WERI-Rb-1 (cell line): ENCODE data around the gene CDC42BPG.

Experiments
- DNase-seq: peaks from one replicate; pipeline ENCODE4 v3.0.0-alpha.2; 2020
- H3K27ac ChIP-seq: fragments of 250-450 bp; sonication (Bioruptor Pico); 2 replicates; pipeline ENCODE4 v1.5.1; 2020; ENCODE audit warnings: mild to moderate bottlenecking, moderate library complexity
- H3K27me3 ChIP-seq: fragments of 250-450 bp; sonication (Bioruptor Pico); 2 replicates; pipeline ENCODE4 v1.5.1; 2021; ENCODE audit warnings: mild to moderate bottlenecking, low read depth, moderate library complexity; ENCODE audit not compliant: insufficient read depth, severe bottlenecking
- H3K36me3 ChIP-seq: fragments of 250-450 bp; sonication (Bioruptor Pico); 2 replicates; pipeline ENCODE4 v1.5.1; 2020; ENCODE audit warnings: mild to moderate bottlenecking, moderate library complexity
- H3K4me3 ChIP-seq: 2 replicates; pipeline ENCODE4 v1.5.1; 2011; ENCODE audit warnings: low read depth, mild to moderate bottlenecking, control low read depth, low read length
- H3K9me3 ChIP-seq: fragments of 250-450 bp; sonication (Bioruptor Pico); 2 replicates; pipeline ENCODE4 v1.5.1; 2021; ENCODE audit warnings: mild to moderate bottlenecking, moderate library complexity; ENCODE audit not compliant: severe bottlenecking
- CTCF ChIP-seq: IDR thresholded peaks from 2 replicates; pipeline ENCODE4 v1.5.1; 2011; ENCODE audit warnings: low read depth, mild to moderate bottlenecking, control low read depth, inconsistent platforms, low read length

CDC42BPG gene

DNA sequence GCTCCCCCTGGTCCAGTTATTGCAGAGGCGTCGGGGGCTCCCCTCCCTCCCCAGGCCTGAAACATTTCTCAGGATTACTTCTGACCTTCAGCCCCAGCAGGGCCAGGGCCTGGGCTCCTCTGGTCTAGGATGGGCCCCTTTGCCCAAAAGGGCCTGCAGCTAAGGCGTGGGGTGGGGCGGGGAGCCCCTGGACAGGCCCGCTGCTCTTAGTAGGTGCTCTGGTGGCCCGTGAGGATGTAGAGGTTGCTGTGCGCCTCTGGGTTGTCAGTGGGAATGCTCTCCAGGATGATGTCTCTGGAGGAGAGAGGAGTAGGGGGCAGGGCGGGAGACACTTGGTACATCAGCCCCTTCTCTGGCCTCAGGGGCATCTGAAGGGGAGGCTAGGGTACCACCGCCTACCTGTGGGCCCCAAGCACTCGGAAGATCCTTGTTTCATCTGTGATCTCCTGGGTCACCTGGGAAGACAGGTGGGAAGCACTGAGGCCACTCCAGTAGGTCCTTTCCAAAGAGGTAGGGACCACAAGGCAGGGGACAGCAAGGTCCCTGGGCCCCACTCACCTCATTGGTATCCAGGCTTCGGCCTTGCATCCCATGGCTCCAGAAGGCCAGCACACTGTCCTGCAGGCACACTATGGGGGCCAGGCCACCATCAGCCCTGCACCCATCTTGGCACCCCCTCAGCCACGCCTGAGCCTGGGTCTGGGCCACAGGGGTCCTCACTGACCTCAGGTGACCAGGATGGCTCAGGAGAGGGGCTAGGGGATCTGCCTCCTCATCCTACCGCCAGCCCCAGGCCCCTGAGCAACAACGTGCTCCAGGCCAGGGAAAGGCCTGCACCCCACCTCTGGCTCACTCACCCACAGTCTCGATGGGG lies 54.9 kb downstream of the CDC42BPG start:
- TF ChIP-seq CTCF = no peak

DNA sequence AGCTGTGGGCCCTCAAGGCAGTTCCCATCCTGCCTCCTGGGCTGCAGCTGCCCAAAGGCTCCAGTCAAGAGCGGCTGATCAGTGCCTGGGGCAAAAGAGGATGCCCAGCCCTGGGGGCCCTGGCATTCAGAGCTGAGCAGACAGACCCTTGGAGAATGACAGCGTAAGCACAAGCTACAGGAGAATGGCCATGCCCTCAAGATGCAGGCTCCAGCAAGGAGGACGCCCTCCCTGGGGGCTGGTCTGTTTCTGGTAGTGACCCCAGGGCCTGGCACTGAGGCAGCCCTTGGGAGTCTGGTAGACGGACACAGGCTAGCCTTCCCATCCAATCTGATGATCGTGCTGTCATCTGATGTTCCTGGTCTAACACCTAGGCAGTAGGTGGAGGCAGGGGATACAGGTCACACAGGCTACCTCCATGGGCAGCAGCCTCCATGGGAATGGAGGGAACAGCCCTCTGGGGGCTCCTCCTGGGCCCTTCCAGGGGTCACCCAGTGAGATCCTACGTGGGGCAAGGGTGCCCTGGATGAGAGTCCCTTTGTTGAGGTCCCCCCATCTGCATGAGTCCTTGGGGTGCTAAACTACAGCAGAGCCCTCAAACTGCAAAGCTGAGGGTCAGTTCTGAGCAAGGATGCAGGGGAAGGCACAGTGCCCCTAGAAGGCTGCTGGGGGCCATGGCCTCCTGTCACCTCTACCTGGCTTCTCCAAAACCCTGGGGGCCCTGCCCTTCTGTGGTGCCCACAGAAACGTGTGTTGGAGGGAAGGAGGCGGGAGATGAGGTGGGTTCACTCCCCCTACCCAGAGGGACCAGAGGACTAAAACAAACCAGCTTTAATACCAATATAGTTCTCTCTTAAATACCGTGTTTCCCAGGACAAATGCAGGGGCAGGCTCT lies 55.9 kb downstream of the CDC42BPG start:
- H3K9me3 ChIP-seq = no peaks in the 10 kb centered on the region
- DNase-seq = no peak
- H3K36me3 ChIP-seq = peaks cover 8% of the 10 kb centered on the region
- H3K4me3 ChIP-seq = no peak overlapping the region
- TF ChIP-seq CTCF = no peak
- no peak overlapping the region for H3K27ac ChIP-seq
- H3K27me3 ChIP-seq = no peaks in the 10 kb centered on the region

More for the DNA sequence above, 54.9 kb downstream of the CDC42BPG start:
- no peak for DNase-seq
- Histone ChIP-seq H3K36me3 (peaks cover 8% of the 10 kb centered on the region), H3K4me3 (no peak overlapping the region), H3K9me3 (no peaks in the 10 kb centered on the region), H3K27me3 (no peaks in the 10 kb centered on the region), H3K27ac (no peak overlapping the region)

DNA sequence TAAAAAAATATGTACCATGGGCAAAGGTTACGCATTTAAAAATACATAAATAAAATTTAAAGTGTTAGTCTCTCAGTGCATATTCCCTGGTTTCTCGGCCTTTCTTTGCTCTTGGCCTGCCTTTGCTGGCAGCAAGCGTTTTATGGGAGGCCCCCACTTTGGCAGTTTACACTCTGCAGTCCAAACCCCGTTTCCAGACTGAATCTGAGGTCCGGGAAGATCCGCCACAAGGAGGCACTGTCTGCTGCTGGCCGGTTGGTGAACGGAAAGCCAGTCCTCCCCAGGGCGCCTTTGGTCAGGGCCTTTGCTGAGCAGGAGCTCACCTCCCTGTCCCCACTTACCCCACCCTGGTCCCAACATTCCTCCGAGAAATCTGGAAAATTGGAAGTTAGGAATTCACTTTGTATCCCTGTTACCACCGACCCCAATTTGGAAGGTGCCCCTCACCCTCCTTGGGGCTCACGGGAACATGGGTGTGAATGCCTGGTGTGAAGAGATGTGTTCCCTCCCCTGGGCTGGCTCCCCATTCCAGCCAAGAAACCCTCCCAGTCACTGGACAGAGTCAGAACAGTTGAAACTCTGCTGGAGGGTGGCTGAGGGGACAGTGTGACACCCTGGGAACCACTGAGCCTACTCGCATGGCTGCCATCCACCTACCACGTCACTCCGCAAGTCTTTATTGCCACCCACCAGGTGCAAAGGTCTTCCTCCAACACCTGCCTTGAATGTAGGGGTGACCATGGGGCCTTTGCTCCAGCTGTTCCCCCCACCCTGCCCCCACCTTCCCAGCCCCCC lies 56.7 kb downstream of the CDC42BPG start:
- H3K4me3 ChIP-seq = no peak overlapping the region
- TF ChIP-seq CTCF = peak; percentile 93
- peaks cover 8% of the 10 kb centered on the region for H3K36me3 ChIP-seq
- peak; percentile 76 for DNase-seq
- no peaks in the 10 kb centered on the region for H3K9me3 ChIP-seq
- no peaks in the 10 kb centered on the region for H3K27me3 ChIP-seq
- no peak overlapping the region for H3K27ac ChIP-seq

DNA sequence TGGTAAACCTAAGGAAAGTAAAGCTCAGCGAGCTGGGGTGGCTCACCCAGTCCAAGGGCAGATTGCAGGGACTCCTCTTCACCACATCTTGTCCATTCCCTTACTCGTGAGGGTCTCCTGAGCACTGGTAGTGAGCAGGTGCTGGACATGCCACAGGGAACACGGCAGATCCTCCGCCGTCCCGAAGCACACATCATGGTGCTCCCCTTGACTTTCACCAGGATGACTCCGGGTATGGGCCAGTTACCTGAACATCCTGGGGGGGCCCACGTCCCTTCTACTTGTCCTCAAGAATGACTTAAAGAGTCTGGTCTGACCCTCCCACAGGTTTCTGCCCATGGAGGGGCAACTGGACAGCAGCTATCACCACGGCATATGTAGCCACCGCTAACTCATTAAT lies 58.1 kb downstream of the CDC42BPG start:
- Histone ChIP-seq H3K27me3 (no peaks in the 10 kb centered on the region), H3K9me3 (no peaks in the 10 kb centered on the region), H3K36me3 (peaks cover 8% of the 10 kb centered on the region), H3K4me3 (no peak overlapping the region), H3K27ac (no peak overlapping the region)
- DNase-seq = no peak
- TF ChIP-seq CTCF = no peak

DNA sequence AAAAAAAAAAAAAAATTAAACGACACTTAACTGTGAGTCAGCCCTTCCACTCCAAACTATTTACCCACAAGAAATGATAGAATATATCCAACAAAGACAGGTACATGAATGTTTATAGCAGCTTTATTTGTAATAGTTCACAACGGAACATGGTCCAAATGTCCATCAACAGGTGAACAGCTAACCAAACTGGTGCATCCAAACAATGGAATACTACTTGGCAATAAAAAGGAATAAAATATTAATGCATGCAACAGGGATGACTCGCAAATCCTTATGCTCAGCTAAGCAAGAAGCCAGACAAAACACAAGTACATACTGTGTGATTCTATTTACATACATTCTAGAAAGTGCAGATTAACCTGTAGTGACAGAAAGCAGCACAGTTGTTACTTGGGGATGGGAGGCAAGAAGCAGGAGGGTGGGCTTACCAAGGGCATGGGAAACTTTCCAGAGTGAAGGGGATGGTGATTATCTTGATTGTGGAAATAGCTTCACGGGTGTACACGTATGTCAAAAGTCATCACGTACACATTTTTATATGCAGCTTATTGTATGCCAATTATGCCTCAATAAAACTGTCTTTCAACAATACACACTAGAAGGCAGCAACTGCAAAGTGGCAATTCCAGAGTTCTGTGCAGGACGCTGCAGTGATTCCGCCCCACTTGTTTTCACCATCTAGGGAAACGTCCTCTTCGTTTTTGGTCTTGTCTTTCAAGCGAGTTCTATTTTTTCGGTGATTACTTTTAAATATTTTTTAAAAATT lies 59.5 kb downstream of the CDC42BPG start:
- H3K27me3 ChIP-seq = no peaks in the 10 kb centered on the region
- H3K4me3 ChIP-seq = no peak overlapping the region
- H3K36me3 ChIP-seq = peaks cover 19% of the 10 kb centered on the region
- H3K27ac ChIP-seq = no peak overlapping the region
- no peak for TF ChIP-seq CTCF
- no peaks in the 10 kb centered on the region for H3K9me3 ChIP-seq
- DNase-seq = no peak
